BJ (cell line): ENCODE measurements around the gene PCYT1A. TPM values are rescaled to one million over a fixed set of nuclear protein-coding genes. Genes with fewer than 3 reads are reported as not detected.

ENCODE experiments used
- CTCF ChIA-PET: fragments of 350-600 bp; formaldehyde crosslinking; extraction: SDS; loops from one replicate; lab custom pipeline; 2021; ENCODE audit warnings: antibody characterized with exemption, inconsistent platforms; lab: Yijun Ruan, JAX
- POLR2A ChIA-PET: fragments of 300-600 bp; sonication (Branson Sonifier 250); formaldehyde crosslinking; extraction: SDS; loops from one replicate; lab custom pipeline; 2021; ENCODE audit warnings: antibody characterized with exemption; lab: Charles Lee
- DNase-seq: peaks from one replicate; pipeline ENCODE4 v3.0.0-alpha.2; 2011; ENCODE audit warnings: low read depth
- H3K27me3 ChIP-seq: 2 replicates; pipeline ENCODE4 v1.6.0; 2011; ENCODE audit warnings: low read length; ENCODE audit not compliant: control insufficient read depth, insufficient read depth
- H3K36me3 ChIP-seq: 2 replicates; pipeline ENCODE4 v1.5.1; 2011; ENCODE audit warnings: low read length; ENCODE audit not compliant: control insufficient read depth, insufficient read depth
- H3K4me3 ChIP-seq: 2 replicates; pipeline ENCODE4 v1.5.1; 2011; ENCODE audit warnings: low read depth, mild to moderate bottlenecking, control low read depth, low read length
- CTCF ChIP-seq: IDR thresholded peaks from 2 replicates; pipeline ENCODE4 v1.5.1; 2011; ENCODE audit warnings: low read depth, mild to moderate bottlenecking, control low read depth, inconsistent platforms, low read length, moderate library complexity; ENCODE audit not compliant: insufficient read depth
- polyA plus RNA-seq: library from polyadenylated mRNA; depleted of rRNA; stranded (reverse); fragments of >200 nt; gene quantifications from 2 replicates; pipeline ENCODE4 v1.2.3, GENCODE V29; 2011

Gene PCYT1A
- polyA plus RNA-seq, 1 experiment: 75.0 TPM

GRCh38 chr3:196193133-196193735 lies 94.3 kb downstream of the PCYT1A start:
- no peaks in the 10 kb centered on the region for H3K27me3 ChIP-seq
- ChIA-PET CTCF (interaction anchor here (4.7 kb wide), 1 partner anchor 121 kb away, joined by 56 read pairs; no protein-coding TSS in a partner anchor), POLR2A (no interaction called here)
- TF ChIP-seq CTCF: no peak
- no peak for DNase-seq
- no peak overlapping the region for H3K4me3 ChIP-seq
- no peaks in the 10 kb centered on the region for H3K36me3 ChIP-seq

GRCh38 chr3:196192524-196193051 lies 94.9 kb downstream of the PCYT1A start:
- Histone ChIP-seq H3K4me3 (no peak overlapping the region), H3K36me3 (no peaks in the 10 kb centered on the region), H3K27me3 (no peaks in the 10 kb centered on the region)
- ChIA-PET CTCF (interaction anchor here (0.8 to 4.7 kb wide), 2 partner anchors 14 to 120 kb away, joined by 3 to 56 read pairs; no protein-coding TSS in a partner anchor), POLR2A (no interaction called here)
- DNase-seq: no peak
- TF ChIP-seq CTCF: no peak

DNA sequence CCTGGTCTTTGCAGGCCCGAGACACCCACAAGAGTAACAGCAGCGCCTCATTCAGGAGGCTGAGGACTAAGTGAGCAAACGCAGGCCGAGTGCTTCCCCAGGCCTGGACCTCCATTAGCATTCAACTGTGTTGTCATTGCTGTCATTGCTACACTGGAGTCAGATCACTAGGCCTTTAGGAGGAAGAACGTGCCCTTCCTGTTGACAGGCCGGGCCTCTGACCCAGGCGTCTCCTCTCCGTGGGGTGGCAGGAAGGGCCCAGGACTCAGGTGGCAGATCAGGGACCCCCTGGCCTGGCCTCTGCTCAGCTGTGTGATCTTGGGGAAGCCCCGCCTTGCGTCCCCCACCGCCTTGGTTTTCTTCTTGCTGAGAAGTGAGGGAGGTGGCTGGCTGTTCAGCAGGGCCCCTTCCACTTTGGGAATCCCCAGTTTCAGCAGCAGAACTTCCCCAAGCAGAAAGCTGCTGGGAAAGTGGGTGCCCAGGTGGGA lies 95.4 kb downstream of the PCYT1A start:
- TF ChIP-seq CTCF: no peak
- DNase-seq: no peak
- no peak overlapping the region for H3K4me3 ChIP-seq
- H3K36me3 ChIP-seq: no peaks in the 10 kb centered on the region
- ChIA-PET CTCF (interaction anchor here (0.8 kb wide), 1 partner anchor 13 kb away, joined by 3 read pairs; no protein-coding TSS in a partner anchor), POLR2A (no interaction called here)
- no peaks in the 10 kb centered on the region for H3K27me3 ChIP-seq

- no peak for DNase-seq
- ChIA-PET CTCF (interaction anchor here (1.0 to 1.5 kb wide), 2 partner anchors 119 to 164 kb away, joined by 3 to 7 read pairs; no protein-coding TSS in a partner anchor), POLR2A (no interaction called here)
- Histone ChIP-seq H3K27me3 (no peaks in the 10 kb centered on the region), H3K36me3 (no peaks in the 10 kb centered on the region), H3K4me3 (no peak overlapping the region)
- TF ChIP-seq CTCF: no peak
Measured at GRCh38 chr3:196189566-196190347, 97.8 kb downstream of the PCYT1A start.
